Cerebellar nuclear complex (tissue), 1 donor: ENCODE results near the gene KAZALD1.

ENCODE experiments used
- DNase-seq, 2 experiments: peaks; one replicate each; lab custom pipeline; 2025; lab: John Stamatoyannopoulos, UW

The KAZALD1 gene, protein sequence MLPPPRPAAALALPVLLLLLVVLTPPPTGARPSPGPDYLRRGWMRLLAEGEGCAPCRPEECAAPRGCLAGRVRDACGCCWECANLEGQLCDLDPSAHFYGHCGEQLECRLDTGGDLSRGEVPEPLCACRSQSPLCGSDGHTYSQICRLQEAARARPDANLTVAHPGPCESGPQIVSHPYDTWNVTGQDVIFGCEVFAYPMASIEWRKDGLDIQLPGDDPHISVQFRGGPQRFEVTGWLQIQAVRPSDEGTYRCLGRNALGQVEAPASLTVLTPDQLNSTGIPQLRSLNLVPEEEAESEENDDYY

DNA sequence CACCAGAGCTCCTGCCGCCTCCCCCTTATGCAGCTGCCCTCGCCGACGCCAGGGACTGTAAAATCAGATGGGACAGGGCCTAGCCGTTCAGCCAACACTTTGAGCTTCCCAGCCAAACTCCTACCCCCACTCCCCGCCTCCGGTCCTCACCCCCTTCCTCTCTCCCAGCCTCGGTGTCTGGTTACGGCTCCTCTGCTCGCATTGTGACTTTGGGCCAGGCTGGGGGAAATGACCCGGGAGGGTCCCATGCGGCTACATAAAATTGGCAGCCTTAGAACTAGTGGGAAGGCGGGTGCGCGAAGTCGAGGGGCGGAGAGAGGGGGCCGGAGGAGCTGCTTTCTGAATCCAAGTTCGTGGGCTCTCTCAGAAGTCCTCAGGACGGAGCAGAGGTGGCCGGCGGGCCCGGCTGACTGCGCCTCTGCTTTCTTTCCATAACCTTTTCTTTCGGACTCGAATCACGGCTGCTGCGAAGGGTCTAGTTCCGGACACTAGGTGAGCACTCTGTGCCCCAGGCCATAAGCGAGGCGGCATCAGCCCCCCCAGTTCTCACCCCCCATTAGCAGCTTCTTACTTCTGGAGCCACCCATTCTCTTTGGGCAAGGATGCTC, at the start of gene KAZALD1:
TSS of gene KAZALD1 (plus strand) at position 366 of the 608 bp plus-strand sequence. CDS start 604 bp downstream, outside the sequence.
- DNase-seq: no peak

DNA sequence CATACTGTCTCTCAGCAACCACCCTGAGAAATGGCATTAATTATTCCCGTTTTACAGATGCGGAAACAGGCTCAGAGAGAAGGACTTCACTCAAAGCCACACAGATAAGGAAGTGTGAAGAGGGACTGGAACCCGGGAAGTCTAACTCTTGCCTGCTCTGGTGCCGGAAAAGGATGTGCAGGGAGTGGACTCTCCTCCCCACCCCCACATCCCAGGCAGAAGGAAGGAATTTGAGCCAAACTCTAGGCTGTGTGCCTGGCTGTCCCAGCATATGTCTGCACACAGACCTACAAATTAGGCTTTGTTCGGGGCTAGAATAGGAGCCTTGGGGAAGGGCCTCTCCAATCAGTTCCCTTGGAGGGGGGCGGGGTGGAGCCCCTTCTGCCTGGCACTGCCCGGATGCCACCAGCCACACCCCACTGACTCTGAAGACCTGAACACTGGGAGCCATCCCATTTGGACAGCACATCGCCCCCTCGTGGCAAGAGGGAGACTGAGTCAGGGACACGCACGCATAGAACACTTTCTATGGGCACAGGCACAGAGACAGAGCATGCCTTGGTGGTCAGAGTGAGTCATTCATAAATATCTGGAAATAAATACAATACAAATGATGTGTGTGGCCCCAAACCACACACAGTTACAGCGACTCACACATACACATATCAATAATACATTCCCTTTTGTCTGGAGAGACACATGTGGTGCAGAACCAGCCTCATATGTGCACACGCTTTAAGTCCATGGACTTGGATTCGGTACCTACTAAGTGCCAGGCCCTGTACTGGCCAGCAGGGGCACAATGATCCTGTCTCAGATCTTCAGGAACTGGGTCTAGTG, 49.0 kb upstream of the KAZALD1 start:
- DNase-seq: peak in 1 of 2 experiments; percentile 76

DNA sequence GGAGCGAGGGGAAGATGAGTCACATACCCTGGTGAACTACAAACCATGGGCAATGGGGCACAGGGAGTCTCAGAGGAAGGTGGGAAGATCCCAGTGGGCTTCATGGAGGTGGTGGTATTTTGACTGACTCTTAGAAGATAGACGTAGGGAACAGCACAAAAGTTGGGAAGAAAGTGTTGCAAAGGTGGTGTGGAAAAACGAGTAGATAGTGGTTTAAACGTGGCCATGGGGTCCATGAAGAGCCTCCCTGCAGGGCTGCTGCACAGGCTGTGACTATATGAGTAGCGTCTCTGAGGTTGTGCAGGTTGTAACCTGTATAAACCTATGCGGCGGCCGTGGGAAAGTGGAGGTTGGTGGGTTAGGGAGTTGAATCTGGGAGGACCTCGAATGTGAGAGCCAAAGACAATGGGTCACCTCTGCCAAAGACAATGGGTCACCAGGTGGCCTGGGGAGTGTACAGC, 48.4 kb upstream of the KAZALD1 start:
- DNase-seq: no peak

DNA sequence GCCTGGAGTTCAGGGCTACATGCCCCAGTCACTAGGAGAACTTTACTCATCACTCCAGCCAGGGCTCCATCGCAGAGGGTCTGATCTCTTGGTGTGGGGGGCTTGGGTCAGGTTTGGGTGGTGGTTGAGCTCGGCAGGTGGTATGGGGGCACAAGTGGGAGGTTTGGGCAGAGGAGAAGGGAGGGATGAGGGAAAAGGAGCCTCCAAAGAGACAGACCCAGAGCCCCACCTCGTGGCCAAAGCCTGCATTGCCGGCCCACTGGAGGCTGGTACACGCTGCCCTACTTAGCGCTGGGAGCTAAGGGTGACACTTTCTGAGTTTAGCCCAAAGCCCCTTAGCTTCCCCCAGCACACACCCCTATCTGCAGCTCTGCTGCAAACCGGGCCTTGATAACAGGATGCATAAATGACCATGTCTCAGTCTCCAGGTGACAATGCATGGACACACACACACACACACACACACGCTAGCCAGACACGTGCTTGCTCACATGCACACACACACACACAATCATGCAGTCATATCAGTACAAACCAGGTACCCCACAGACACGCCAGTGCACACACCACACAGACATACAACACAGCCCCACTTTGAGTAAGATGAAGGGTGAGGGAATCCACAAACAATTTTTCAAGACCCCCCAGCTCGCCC, 47.4 kb upstream of the KAZALD1 start:
- DNase-seq: peak in 1 of 2 experiments; percentile 58

DNA sequence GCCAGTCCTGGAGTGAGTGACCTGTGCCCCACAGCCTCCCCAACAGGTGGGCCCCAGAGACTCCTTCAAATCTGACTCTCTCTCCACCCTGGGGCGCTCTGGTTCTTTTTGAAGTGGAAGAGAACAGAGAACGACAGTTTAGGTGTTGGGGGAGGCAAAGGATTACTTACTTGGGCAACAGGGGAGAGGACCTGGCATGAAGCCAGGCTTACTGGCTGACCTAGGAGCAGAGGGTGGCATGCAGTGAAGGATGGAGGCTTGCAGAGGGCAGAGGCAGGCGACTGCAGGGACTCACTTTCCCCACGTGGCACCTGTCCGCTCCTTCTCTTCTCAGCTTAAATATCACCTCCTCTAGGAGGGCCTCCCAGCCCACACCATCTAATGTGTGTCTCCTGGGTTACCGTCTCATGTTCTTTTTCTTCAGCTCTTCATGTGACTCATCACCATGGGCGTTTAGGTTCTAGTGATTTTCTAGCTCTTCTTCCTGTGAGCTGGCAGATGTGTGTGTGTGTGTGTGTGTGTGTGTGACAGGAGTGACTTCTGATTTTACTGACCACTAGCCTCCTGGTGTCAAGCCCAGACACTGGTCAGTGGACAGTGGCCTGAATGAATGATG, 46.7 kb upstream of the KAZALD1 start:
- DNase-seq: no peak

DNA sequence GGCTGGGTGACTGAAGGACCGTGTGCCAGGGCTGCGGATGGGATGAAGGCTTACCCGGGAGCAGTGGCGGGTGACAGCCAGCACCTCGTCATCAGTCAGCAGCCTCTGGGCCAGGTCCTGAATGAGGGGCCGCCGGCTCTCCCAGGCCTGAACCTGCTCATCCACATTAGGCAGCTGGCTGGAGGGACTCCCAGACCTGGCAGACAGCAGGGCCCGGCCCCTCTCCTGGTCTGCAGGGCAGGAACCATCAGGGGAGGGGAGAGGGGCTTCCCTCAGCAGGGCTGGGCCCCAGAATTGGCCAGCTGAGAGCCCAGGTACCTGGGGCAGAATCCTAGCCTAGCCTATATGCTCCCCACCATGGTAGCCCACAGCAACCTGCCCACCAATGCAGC, 46.2 kb upstream of the KAZALD1 start:
- DNase-seq: no peak

DNA sequence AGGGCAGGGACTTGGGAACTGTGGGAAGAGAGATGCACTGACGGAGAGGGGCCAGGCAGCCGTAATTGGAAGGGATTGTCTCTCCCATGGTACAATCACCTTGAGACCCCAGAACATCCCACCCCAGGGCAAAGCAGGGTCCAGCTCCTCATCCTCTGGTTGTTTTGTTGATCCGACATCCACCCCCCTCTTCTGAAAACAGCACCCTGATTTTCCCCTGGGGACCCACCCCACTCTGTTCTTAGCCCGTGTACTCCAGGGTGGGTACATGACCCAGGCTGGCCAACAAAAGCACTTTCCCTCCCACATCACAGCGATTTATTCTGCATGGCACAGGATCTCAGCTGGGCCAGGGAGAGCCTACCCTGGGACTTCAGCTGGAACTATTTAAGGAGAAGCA, 45.0 kb upstream of the KAZALD1 start:
- no peak for DNase-seq

DNA sequence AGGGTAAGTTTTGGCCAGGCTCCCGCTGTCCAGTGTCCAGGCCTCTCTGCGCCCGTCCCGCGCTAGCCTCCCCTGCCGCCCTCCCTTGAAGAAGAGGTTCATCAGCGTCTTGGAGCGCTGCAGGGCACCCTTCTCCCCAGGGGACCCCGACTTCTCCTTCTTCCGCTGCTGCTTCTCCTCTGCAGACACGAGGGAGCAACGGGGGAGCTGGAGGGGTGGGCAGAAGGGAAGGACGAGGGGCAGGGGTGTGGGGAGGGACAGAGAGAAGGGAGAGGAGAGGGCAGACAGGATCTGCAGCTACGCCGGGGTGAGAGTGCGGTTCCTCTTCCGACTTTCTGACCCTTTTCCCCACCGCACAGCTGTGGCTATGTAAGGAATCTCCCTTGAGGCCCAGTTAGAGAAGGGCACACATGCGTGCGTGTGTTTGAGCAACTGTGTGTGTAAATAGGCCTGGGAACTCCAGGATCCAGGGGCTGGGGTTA, 43.6 kb upstream of the KAZALD1 start:
- no peak for DNase-seq

DNA sequence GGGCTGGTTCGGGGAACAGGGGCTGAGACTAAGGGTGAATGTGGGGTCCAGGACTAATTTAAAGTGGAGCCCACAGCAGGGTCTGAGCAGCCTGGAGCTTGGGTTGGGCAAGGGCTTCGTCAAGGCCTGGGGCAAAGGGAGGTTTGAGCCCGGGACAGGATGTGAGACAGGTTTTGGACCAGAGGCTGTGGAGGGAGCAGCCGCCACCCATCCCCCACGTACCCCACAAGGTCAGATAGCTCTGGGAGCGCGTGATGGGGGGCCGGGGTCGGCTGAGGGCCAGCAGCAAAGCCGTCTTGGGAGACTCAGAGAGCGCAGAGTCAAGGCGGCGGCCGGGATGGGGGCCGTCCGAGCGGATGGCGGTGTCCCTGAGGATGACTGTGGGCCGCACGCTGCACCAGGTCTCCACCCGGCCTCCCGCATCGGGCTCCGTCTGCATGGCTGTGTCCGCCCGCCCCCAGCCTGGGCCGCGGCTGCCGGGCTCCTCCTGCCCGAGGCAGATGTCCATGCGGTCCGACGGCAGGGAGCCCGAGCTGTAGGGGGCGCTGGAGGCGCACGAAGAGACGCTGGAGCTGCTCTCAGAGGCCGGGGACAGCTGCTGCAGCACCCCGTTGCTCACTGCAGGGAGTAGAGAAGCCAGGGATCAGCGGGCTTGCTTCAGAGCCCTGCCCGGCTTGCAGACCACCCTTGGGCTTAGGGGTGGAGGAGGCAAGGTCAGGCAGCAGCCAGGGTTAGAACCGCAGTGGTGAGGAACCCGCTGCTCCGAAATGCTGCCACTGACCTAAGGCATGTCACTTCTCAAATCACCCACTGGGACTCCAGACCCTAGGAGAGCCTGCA, 43.0 kb upstream of the KAZALD1 start:
- no peak for DNase-seq

DNA sequence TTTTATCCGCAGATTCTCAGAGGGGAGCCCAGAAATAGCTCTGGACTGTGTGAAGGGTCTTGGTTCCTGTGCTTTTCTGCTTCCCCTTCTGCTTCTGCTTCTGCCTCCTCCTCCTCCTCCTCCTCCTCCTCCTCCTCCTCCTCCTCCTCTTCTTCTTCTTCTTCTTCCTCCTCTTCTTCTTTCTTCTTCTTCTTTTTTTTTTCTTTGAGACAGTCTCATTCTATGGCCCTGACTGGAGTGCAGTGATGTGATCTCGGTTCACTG, 42.4 kb upstream of the KAZALD1 start:
- DNase-seq: no peak

DNA sequence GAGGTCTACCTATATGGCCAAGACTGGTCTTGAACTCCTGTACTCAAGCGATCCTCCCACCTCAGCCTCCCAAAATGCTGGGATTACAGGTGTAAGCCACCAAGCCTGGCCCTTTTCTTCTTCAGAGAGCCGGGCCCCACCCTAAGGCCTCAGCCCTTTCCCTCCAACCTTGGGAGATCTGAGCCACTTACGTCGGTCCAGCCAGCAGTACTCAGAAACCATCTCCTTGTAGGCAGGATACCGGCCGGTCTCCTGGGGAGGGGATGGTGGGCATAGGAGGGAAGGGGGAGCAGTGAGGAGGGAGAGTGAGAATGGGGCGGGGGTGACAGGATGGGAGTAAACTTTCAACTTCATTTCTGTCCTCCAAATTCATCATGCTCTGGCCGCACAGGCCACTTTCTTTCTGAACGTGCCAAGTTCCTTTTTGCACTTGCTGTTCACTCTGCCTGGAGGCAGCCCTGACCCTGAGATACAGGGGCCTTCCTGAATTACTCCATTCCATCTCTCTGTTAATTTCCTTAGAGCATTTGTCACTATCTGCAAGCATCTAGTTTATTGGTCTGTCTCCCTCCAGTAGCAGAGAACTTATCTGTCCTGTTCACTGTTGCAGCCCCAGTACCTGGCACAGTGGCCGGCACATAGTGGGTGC, 41.2 kb upstream of the KAZALD1 start:
- no peak for DNase-seq

DNA sequence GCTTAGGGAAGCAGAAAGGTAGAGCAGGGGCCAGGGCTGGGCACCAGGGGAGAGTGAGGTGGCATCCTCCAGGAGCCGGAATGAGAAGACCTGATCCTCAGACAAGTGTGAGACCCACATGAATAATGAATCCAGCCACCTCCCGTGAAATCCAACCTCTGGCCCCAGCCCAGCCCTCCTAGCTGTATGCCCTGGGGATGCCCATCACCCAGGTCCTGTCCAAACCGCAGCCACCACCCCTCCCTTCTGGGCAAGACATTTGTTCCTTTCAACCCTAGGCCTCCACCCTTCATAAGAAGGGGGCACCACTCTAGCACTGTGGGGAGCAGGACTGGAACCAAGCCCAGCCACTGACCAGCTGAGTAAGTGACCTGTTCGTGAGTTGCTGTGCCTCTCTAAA, 40.5 kb upstream of the KAZALD1 start:
- DNase-seq: no peak

DNA sequence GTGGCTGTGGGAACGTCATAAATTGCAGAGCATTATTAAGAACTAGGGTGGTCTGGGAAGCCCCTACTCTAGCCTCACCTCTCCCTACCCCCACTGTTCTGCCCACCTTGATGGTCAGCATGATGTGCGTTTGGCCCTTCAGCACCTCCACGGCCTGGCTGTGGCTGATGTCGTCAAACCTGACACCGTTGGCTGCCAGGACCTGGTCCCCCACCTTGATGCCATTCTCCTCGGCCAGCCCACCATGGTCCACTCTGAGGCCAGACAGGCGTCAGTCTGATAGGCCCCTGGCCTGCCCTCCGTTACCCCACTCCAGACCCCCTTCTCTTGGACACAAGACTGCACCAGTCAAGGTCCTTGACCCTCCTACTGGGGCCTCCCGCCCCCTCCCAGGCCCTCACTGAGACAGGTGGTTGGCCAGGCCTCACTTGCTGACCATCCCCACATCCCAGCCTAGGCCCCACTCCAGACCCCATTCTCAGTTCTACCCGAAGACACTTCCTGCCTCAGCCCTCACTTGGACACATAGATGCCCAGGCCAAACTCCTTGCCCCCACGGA, 40.0 kb upstream of the KAZALD1 start:
- DNase-seq: no peak

DNA sequence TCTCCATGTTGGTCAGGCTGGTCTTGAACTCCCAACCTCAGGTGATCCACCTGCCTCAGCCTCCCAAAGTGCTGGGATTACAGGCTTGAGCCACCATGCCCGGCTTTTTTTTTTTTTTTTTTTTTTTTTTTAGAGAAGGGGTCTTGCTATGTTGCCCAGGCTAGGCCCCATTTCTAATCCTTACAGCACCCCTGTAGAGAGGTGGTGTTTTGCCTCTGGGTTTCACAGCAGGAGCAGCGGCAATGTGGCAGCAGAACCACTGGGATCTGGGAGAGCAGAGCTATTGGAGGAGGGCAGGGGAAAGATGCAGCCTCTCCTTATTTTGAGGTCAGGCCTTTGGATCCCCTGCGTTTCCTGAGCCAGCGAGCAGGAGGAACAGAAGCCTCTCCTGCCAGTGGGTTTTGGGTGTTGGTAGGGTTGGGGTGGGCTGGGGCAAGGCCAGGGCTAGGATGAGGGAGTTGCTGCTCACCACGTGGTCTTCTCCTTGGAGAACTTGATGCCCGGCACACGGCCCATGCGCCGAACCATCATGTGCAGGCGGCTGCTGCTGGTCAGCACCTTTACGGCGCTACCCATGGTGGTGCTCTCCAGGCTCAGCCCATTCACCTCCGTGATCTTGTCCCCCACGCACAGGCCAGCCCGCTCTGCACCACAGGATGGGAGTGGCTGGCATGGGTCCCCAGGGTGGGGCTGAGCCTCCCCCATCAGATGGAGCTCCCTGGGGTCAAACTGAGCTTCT, 38.7 kb upstream of the KAZALD1 start:
- no peak for DNase-seq

DNA sequence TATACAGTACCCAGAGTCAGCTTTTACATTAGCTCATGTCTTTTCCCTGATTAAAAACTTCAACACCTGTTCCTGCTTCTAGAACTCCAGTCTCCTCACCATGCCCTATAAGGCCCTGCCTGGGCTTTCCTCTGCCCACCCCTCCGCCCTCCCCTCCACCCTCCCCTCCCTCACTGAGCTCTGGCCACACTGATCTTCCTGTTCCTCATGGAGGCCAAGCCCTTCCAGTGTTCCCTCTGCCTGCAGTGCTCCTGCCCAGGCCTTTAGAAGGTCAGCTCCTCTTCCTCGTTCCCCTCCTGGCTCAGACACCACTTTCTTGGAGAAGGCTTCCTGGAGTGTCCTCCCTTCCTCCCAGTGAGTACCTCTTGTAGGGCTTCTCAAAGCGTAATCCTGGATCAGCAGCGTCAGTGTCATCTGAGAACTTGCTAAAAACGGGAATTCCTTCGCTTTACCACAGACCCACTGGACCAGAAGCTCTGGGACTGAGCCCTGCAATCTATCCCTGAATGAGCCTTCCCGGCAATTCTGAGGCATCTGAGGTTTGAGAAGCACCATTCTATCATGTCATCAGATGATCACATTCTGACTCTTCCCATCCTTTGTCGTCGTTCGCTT, 34.6 kb upstream of the KAZALD1 start:
- DNase-seq: no peak

DNA sequence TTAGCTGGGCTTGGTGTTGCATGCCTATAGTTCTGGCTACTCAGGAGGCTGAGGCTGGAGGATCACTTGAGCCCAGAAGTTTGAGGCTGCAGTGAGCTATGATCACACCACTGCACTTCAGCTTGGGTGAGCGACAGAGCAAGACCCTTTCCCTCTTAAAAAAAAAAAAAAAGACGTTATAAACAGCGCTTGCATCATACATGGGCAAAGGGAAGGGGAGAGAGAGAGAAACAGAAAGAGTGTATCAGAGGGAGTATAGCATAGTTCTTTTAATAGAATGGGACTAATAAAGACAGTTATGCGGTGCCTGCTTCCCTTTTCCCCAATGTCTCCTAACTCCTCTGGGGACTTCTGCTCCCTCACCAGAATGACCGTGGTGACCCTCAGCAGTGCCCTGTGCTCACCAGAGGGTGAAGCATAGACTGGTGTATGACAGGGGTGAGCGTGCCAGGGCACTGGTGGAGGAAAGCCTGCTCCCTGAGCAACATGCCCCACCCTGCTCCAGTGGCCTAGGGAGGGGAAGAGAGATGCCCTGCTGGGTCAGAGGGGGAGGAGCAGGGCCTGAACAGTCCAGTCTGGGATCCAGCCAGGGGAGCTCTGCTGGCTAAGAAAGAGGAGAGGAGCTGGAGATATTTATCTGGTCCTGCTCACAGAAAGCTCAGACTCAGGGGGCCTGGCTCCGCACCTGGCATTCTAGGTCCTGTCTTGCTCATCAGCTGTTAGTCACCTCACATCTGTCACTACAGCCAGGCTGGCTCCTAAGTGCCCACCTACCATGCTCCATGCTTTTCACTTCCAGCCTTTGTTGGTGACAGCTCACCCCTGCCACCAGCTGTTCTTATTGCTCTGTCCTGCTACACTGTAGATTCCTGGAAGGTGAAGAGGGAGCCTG, 33.1 kb upstream of the KAZALD1 start:
- DNase-seq: no peak

DNA sequence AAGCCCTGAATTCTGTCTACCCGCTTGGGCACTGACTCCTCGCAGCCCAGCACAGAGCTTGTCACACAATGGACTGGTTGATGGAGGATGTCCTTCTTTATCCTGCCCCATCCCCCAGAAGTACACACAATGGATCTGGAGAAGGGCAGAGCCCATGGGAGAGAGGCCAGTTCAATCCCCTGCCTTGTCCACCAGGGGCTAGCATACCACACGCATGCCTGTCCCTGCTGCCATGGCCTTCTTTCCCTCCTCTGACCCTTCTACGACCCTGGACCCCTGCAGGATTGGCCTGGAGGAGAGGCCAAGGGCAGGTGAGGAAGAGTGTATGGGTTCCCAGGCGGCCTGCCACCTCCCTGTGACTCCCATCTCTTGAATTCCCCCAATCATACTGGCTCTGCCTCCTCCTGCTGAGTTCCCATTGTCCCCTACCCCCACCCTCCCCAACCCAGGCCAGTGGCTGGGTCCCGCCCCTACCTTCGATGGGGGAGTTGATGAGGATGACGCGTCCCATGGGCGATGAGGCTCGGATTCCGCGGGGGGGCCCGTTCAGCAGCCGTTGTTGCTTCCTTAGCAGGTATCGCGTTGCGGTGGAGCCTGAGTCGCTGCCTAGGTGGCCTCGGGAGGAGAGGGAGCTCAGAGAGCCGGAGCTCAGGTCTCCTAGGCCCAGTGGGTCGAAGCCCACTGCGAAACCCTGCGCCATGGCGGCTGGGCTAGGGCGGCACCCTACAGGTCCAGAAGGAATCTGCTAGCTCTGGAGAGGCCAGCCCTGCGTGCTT, 32.1 kb upstream of the KAZALD1 start:
- DNase-seq: no peak
